ENCODE measurements around the gene PRKN.

The PRKN gene

DNA sequence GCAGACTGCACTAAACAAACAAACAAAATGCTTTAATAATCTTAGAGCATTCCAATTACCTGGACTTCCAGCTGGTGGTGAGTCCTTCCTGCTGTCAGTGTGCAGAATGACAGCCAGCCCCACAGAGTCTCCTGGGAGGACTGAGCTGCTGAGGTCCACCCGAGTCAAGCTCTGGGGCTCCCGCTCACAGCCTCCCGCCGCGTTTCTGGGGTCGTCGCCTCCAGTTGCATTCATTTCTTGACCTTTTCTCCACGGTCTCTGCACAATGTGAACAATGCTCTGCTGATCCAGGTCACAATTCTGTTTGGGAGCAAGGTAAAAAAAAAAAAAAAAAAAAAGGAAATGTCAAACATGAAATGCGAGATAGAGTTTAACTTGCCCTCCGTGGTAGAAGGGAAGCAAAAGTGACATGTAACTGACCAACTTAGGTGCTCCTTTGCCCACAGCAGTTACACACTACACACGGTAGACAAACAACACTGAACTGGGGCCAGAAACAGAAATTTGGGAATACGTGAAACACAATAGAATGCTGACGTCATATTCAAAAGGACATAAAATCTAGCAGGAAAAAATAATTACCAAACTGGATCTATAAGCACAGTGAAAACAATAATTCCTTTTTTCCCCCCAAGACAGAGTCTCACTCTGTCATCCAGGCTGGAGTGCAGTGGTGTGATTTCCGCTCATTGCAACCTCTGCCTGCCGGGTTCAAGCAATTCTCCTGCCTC, 464.9 kb downstream of the PRKN start:
- Histone ChIP-seq H3K4me3 (ENCODE audit: low read length) (no peak overlapping the region), H4K20me1 (ENCODE audit: insufficient read depth, low read length) (no peaks in the 10 kb centered on the region), H3K27ac (ENCODE audit: low read length) (no peak overlapping the region), H3K9ac (ENCODE audit: low read length) (no peak overlapping the region), H2AFZ (ENCODE audit: low read depth, low read length) (no peak overlapping the region), H3K4me1 (ENCODE audit: low read length) (no peaks in the 10 kb centered on the region), H3K27me3 (ENCODE audit: low read depth, low read length) (no peaks in the 10 kb centered on the region), H3K4me2 (ENCODE audit: low read length) (no peak overlapping the region), H3K36me3 (replicated peaks; ENCODE audit: low read depth, low read length) (no peaks in the 10 kb centered on the region), H3K9me3 (ENCODE audit: insufficient read depth, low read length) (no peaks in the 10 kb centered on the region), H3K79me2 (ENCODE audit: low read length) (no peaks in the 10 kb centered on the region)
- TF ChIP-seq, protein P1, sequence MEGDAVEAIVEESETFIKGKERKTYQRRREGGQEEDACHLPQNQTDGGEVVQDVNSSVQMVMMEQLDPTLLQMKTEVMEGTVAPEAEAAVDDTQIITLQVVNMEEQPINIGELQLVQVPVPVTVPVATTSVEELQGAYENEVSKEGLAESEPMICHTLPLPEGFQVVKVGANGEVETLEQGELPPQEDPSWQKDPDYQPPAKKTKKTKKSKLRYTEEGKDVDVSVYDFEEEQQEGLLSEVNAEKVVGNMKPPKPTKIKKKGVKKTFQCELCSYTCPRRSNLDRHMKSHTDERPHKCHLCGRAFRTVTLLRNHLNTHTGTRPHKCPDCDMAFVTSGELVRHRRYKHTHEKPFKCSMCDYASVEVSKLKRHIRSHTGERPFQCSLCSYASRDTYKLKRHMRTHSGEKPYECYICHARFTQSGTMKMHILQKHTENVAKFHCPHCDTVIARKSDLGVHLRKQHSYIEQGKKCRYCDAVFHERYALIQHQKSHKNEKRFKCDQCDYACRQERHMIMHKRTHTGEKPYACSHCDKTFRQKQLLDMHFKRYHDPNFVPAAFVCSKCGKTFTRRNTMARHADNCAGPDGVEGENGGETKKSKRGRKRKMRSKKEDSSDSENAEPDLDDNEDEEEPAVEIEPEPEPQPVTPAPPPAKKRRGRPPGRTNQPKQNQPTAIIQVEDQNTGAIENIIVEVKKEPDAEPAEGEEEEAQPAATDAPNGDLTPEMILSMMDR (IDR thresholded peaks at IDR 0.05; ENCODE audit: low read depth, low read length), result no peak
- TF ChIP-seq EZH2phosphoT487 (IDR thresholded peaks at IDR 0.05; ENCODE audit: low read depth), result no peak

DNA sequence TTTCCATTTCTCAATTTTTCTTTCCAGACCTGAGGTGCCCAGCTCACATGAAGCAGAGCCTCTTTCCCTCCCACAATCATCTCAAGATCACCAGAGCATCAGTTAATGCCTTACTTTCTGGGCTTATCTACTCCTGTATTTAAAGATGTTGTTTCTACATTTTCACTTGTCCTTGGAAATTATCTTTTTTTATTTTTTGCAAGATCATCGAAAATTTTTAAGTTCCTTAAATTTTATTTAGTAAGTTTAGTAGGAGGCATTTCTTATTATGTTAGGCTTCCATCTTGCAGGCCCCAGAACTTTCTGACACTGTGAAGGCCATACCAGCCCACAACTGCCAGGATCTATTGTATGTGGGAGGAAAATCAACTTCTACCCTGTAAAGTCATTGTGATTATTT, 466.0 kb downstream of the PRKN start:
- no peak for TF ChIP-seq EZH2phosphoT487 (IDR thresholded peaks at IDR 0.05; ENCODE audit: low read depth)
- TF ChIP-seq, protein P1 (IDR thresholded peaks at IDR 0.05; ENCODE audit: low read depth, low read length), result no peak
- H2AFZ ChIP-seq (ENCODE audit: low read depth, low read length), result no peak overlapping the region
- no peaks in the 10 kb centered on the region for H3K79me2 ChIP-seq (ENCODE audit: low read length)
- H3K27ac ChIP-seq (ENCODE audit: low read length), result no peak overlapping the region
- no peaks in the 10 kb centered on the region for H3K4me1 ChIP-seq (ENCODE audit: low read length)
- H3K9me3 ChIP-seq (ENCODE audit: insufficient read depth, low read length), result no peaks in the 10 kb centered on the region
- no peak overlapping the region for H3K9ac ChIP-seq (ENCODE audit: low read length)
- no peak overlapping the region for H3K4me3 ChIP-seq (ENCODE audit: low read length)
- no peaks in the 10 kb centered on the region for H4K20me1 ChIP-seq (ENCODE audit: insufficient read depth, low read length)
- no peaks in the 10 kb centered on the region for H3K27me3 ChIP-seq (ENCODE audit: low read depth, low read length)
- no peak overlapping the region for H3K4me2 ChIP-seq (ENCODE audit: low read length)
- no peaks in the 10 kb centered on the region for H3K36me3 ChIP-seq (replicated peaks; ENCODE audit: low read depth, low read length)

DNA sequence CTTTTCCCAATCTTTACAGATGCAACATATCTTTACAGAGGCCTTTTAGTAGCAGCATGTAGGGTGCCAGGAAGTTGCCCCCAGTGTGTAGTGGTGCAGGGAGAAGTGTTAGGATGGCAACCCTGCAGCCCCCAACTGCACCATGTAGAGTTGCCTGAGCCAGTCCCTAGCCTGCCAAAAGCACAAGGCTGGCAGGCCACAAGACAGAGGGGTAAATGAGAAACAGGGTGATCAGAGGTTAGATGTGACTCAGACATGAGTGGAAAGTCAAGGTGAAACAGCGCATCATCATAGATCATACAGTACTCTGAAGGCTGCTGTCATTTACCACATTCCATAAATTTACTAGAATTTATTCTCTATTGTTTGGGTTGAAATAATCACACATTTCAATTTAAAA, 467.5 kb downstream of the PRKN start:
- Histone ChIP-seq H3K4me1 (ENCODE audit: low read length) (no peaks in the 10 kb centered on the region), H3K4me3 (ENCODE audit: low read length) (no peak overlapping the region), H3K36me3 (replicated peaks; ENCODE audit: low read depth, low read length) (no peaks in the 10 kb centered on the region), H3K4me2 (ENCODE audit: low read length) (no peak overlapping the region), H3K9me3 (ENCODE audit: insufficient read depth, low read length) (no peaks in the 10 kb centered on the region), H3K27me3 (ENCODE audit: low read depth, low read length) (no peaks in the 10 kb centered on the region), H3K79me2 (ENCODE audit: low read length) (no peaks in the 10 kb centered on the region), H3K9ac (ENCODE audit: low read length) (no peak overlapping the region), H4K20me1 (ENCODE audit: insufficient read depth, low read length) (no peaks in the 10 kb centered on the region), H3K27ac (ENCODE audit: low read length) (no peak overlapping the region), H2AFZ (ENCODE audit: low read depth, low read length) (no peak overlapping the region)
- no peak for TF ChIP-seq EZH2phosphoT487 (IDR thresholded peaks at IDR 0.05; ENCODE audit: low read depth)
- TF ChIP-seq, protein P1 (IDR thresholded peaks at IDR 0.05; ENCODE audit: low read depth, low read length), result no peak

DNA sequence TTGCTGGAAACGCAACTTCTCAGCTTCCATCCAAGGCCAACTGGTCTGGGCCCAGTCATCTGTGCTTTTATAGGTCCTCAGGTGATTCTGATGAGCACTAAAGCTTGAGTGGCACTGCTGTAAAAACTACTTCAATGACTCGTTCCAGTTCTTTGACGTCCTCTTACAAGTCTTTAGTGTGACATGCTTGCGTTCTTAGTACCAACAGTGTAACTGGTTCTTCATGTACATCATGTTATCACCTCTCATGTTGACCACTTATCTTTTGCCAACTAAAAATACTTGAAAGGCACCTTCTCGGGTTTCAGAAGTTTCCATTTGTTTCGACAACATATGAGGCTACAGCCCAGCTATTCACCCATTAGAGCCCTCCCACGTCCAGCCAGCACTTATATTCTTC, 468.9 kb downstream of the PRKN start:
- Histone ChIP-seq H3K9ac (ENCODE audit: low read length) (no peak overlapping the region), H3K4me3 (ENCODE audit: low read length) (no peak overlapping the region), H3K79me2 (ENCODE audit: low read length) (no peaks in the 10 kb centered on the region), H3K36me3 (replicated peaks; ENCODE audit: low read depth, low read length) (no peaks in the 10 kb centered on the region), H3K27me3 (ENCODE audit: low read depth, low read length) (no peaks in the 10 kb centered on the region), H3K9me3 (ENCODE audit: insufficient read depth, low read length) (no peaks in the 10 kb centered on the region), H3K27ac (ENCODE audit: low read length) (no peak overlapping the region), H3K4me2 (ENCODE audit: low read length) (no peak overlapping the region), H4K20me1 (ENCODE audit: insufficient read depth, low read length) (no peaks in the 10 kb centered on the region), H3K4me1 (ENCODE audit: low read length) (no peaks in the 10 kb centered on the region), H2AFZ (ENCODE audit: low read depth, low read length) (no peak overlapping the region)
- no peak for TF ChIP-seq EZH2phosphoT487 (IDR thresholded peaks at IDR 0.05; ENCODE audit: low read depth)
- TF ChIP-seq, protein P1 (IDR thresholded peaks at IDR 0.05; ENCODE audit: low read depth, low read length), result no peak

Measured in OCI-LY3 (cell line).